ENCODE data around the gene ASCL1. TPM values are rescaled to one million over a fixed set of nuclear protein-coding genes. Genes with fewer than 3 reads are reported as not detected.

The ASCL1 gene
- total and polyA plus RNA-seq, 2 of the 13 experiments (the other 11 are each of a cell fraction or from before 2014, with no cell fraction given), result not detected

DNA sequence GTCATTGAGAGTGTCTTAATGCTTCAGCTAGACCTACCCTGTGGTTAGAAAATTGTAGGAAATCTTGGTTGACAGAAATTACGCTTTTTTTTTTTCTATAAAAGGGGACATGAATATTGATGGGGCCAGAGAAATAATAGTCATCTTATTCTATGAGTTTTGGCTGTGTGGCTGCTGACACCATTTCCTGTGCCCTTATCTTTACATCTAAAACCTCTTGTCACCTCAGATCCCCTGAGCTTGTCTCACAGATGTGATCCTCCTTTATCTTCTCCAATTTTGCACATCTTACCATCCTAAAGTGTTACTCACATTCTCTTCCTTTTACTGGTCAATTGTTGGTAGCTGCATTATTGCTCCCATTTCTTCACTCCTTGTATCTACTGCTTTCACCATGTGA is 36.1 kb downstream of the ASCL1 start:
- H3K4me2 ChIP-seq (ENCODE audit: low read depth, low read length), result no peak overlapping the region
- intact Hi-C loops (cut with micrococcal nuclease; ENCODE audit: unreplicated experiment) (no loop called here), in situ Hi-C loops (cut with HindIII; ENCODE audit: extremely low pct_ligation_motif_present, low pct_unique_long_range_greater_than_20kb) (no loop called here)
- no peaks in the 10 kb centered on the region for H3K4me1 ChIP-seq (ENCODE audit: insufficient read depth, low read length)
- H3K9me3 ChIP-seq (ENCODE audit: low read length), result peaks cover 16% of the 10 kb centered on the region
- CTCF ChIA-PET (ENCODE audit: low intra/inter-chr PET ratio, low total read pairs), result no interaction called here
- no peaks in the 10 kb centered on the region for H3K79me2 ChIP-seq (ENCODE audit: insufficient read depth, low read length)
- H4K20me1 ChIP-seq (ENCODE audit: insufficient read depth, low read length), result no peaks in the 10 kb centered on the region
- no peak overlapping the region for H2AFZ ChIP-seq (ENCODE audit: low read length)
- no peak for TF ChIP-seq KLF12 (CRISPR knock-in tag; IDR thresholded peaks at IDR 0.05; ENCODE audit: borderline replicate concordance)
- no peak for TF ChIP-seq MXD4 (CRISPR knock-in tag; IDR thresholded peaks at IDR 0.05)
- no peak for TF ChIP-seq MED8 (CRISPR knock-in tag; IDR thresholded peaks at IDR 0.05; ENCODE audit: insufficient replicate concordance)
- TF ChIP-seq ZNF260 (CRISPR knock-in tag; IDR thresholded peaks at IDR 0.05; ENCODE audit: borderline replicate concordance, low read depth), result no peak
- H3K27me3 ChIP-seq (ENCODE audit: control insufficient read depth in 1 of 2, insufficient read depth in 2 of 2, low read length in 2 of 2), result no peaks in the 10 kb centered on the region
- no peak overlapping the region for H3K4me3 ChIP-seq (replicated peaks in 1 of 3; ENCODE audit: insufficient read depth in 1 of 3, low read depth in 2 of 3, low read length in 3 of 3)
- 0% methylated on average over 1 of the region's 1 CpG for WGBS (ENCODE audit: low lambda C conversion rate)
- ATAC-seq (no peak), FAIRE-seq (no peak), DNase-seq (ENCODE audit: low spot score) (no peak)
- POLR2A ChIA-PET, result no interaction called here
- H3K9ac ChIP-seq (ENCODE audit: insufficient read depth, low read depth, low read length), result no peak overlapping the region
- no TSS peak for BruUV-seq (replicated peaks)
- H3K36me3 ChIP-seq (replicated peaks in 1 of 2; ENCODE audit: control insufficient read depth in 1 of 2, insufficient read depth in 2 of 2, low read length in 2 of 2), result no peaks in the 10 kb centered on the region
- H3K27ac ChIP-seq (ENCODE audit: extremely low read length, insufficient read depth, low read length), result no peak overlapping the region

- no TSS peak for BruUV-seq (replicated peaks)
- H3K9me3 ChIP-seq (ENCODE audit: low read length), result peaks cover 23% of the 10 kb centered on the region
- ChIA-PET CTCF (ENCODE audit: low intra/inter-chr PET ratio, low total read pairs) (no interaction called here), POLR2A (no interaction called here)
- H3K4me2 ChIP-seq (ENCODE audit: low read depth, low read length), result no peak overlapping the region
- DNase-seq (ENCODE audit: low spot score) (no peak), ATAC-seq (no peak), FAIRE-seq (no peak)
- H2AFZ ChIP-seq (ENCODE audit: low read length), result no peak overlapping the region
- no peak overlapping the region for H3K27ac ChIP-seq (ENCODE audit: extremely low read length, insufficient read depth, low read length)
- no peaks in the 10 kb centered on the region for H3K79me2 ChIP-seq (ENCODE audit: insufficient read depth, low read length)
- in situ Hi-C loops (cut with HindIII; ENCODE audit: extremely low pct_ligation_motif_present, low pct_unique_long_range_greater_than_20kb), result no loop called here
- H3K4me1 ChIP-seq (ENCODE audit: insufficient read depth, low read length), result no peaks in the 10 kb centered on the region
- H3K4me3 ChIP-seq (replicated peaks in 1 of 3; ENCODE audit: insufficient read depth in 1 of 3, low read depth in 2 of 3, low read length in 3 of 3), result no peak overlapping the region
- TF ChIP-seq MAFK (conservative IDR thresholded peaks at IDR 0.05 in 1 of 2, IDR thresholded peaks at IDR 0.05 in 1 of 2; ENCODE audit: low read length in 2 of 2), result peak; percentile 84 to 94
- no peak for TF ChIP-seq SRF (IDR thresholded peaks at IDR 0.05; ENCODE audit: low read depth, low read length)
- peak; percentile 92 for TF ChIP-seq MAFF (IDR thresholded peaks at IDR 0.05; ENCODE audit: low read depth, low read length)
- no peak for TF ChIP-seq ZBTB14 (CRISPR knock-in tag; IDR thresholded peaks at IDR 0.05)
- TF ChIP-seq NFYC (CRISPR knock-in tag; IDR thresholded peaks at IDR 0.05), result no peak
- no peak for TF ChIP-seq RFXAP (CRISPR knock-in tag; IDR thresholded peaks at IDR 0.05; ENCODE audit: borderline replicate concordance)
- intact Hi-C loops (cut with micrococcal nuclease; ENCODE audit: unreplicated experiment), result no loop called here
- no peak overlapping the region for H3K9ac ChIP-seq (ENCODE audit: insufficient read depth, low read depth, low read length)
- WGBS (ENCODE audit: low lambda C conversion rate), result 0% methylated on average over 1 of the region's 1 CpG
- H4K20me1 ChIP-seq (ENCODE audit: insufficient read depth, low read length), result no peaks in the 10 kb centered on the region
- no peaks in the 10 kb centered on the region for H3K27me3 ChIP-seq (ENCODE audit: control insufficient read depth in 1 of 2, insufficient read depth in 2 of 2, low read length in 2 of 2)
- H3K36me3 ChIP-seq (replicated peaks in 1 of 2; ENCODE audit: control insufficient read depth in 1 of 2, insufficient read depth in 2 of 2, low read length in 2 of 2), result no peaks in the 10 kb centered on the region
These were observed 37.9 kb downstream of the ASCL1 start for GRCh38 chr12:102995372-102995771.

Other genes with a start within 250 kb of the ASCL1 start
- 451 and 537 TPM in 2 replicates for gene PAH, start 40.4 kb upstream of the ASCL1 start, total RNA-seq (2016; rRNA removed; fragmentation: Illumina TruSeq; extraction: Trizol)
- 163 and 192 TPM in 2 replicates for gene PAH, start 40.4 kb upstream of the ASCL1 start, polyA plus RNA-seq (2011; rRNA removed)

Data from HepG2 (cell line).